Posterior vena cava (tissue), 2 donors: Measurements from ENCODE around the gene INS. TPM values are rescaled to one million over a fixed set of nuclear protein-coding genes. Genes with fewer than 3 reads are reported as not detected.

Experiments used
- DNase-seq: peaks from one replicate; pipeline ENCODE4 v3.0.0-alpha.2; 2020; ENCODE audit warnings: low spot score
- intact Hi-C, 2 donors: fragments of 100-400 bp; cut with DNase I; formaldehyde crosslinking; loops; one replicate each; pipeline versions ENCODE4 v1.14.1 to v1.14.2; 2022 to 2023
- long read RNA-seq, 2 donors: library from polyadenylated mRNA; unstranded; transcript quantifications; one replicate each; pipeline ENCODE4 v2.0.0, GENCODE V29; 2020 to 2021
- total RNA-seq, 2 donors: library from RNA; stranded (reverse); fragmentation: NEBNext Ultra II Directional; extraction: Animal tissue kit (Norgen Biotek cat#: 25700); gene quantifications; one replicate each; pipeline ENCODE4 v1.2.1, GENCODE V29; 2021
- donor health status: DM: yes; HTN: yes; CAD: no.
- donor health status: DM: yes; HTN: yes; CAD: no.

INS gene
- total RNA-seq, result not detected
- long read RNA-seq, donor 1, result 0 reads
- long read RNA-seq, donor 2, result 0 reads

GRCh38 chr11:2160736-2161259, at the start of gene INS:
INS (minus strand) TSS chr11:2161209; CDS start chr11:2160971, 238 bp downstream.
- no peak for DNase-seq

GRCh38 chr11:2210366-2211112, 49.5 kb upstream of the INS start:
- peak; percentile 70 for DNase-seq
- intact Hi-C loops, result no loop called here

More at GRCh38 chr11:2160736-2161259, at the start of gene INS:
- intact Hi-C loops, result no loop called here

- peak; percentile 69 for DNase-seq
Measured at GRCh38 chr11:2209900-2210321, 48.9 kb upstream of the INS start.

GRCh38 chr11:2209370-2209801, 48.4 kb upstream of the INS start:
- peak; percentile 46 for DNase-seq
- intact Hi-C loops, result no loop called here

More at GRCh38 chr11:2209900-2210321, 48.9 kb upstream of the INS start:
- intact Hi-C loops, result no loop called here

GRCh38 chr11:2208691-2209369, 47.8 kb upstream of the INS start:
- intact Hi-C loops, result no loop called here

GRCh38 chr11:2207773-2208621, 47.0 kb upstream of the INS start:
- DNase-seq, result peak; percentile 70
- intact Hi-C loops, result no loop called here

More at GRCh38 chr11:2208691-2209369, 47.8 kb upstream of the INS start:
- DNase-seq, result peak; percentile 75

- intact Hi-C loops, result no loop called here
- DNase-seq, result peak; percentile 69
Measured at GRCh38 chr11:2207212-2207611, 46.2 kb upstream of the INS start.

GRCh38 chr11:2205981-2206690, 45.1 kb upstream of the INS start:
- peak; percentile 50 for DNase-seq
- intact Hi-C loops, result no loop called here

- DNase-seq, result peak; percentile 30
- intact Hi-C loops, result no loop called here
Measured at GRCh38 chr11:2205214-2205720, 44.3 kb upstream of the INS start.

GRCh38 chr11:2204361-2205213, 43.6 kb upstream of the INS start:
- intact Hi-C loops, result no loop called here
- DNase-seq, result peak; percentile 71

GRCh38 chr11:2203440-2204259, 42.6 kb upstream of the INS start:
- DNase-seq, result peak; percentile 63

GRCh38 chr11:2202900-2203439, 42.0 kb upstream of the INS start:
- peak; percentile 74 for DNase-seq
- intact Hi-C loops, result no loop called here

More at GRCh38 chr11:2203440-2204259, 42.6 kb upstream of the INS start:
- intact Hi-C loops, result no loop called here

- intact Hi-C loops, result no loop called here
Measured at GRCh38 chr11:2202071-2202899, 41.3 kb upstream of the INS start.

GRCh38 chr11:2201542-2201941, 40.5 kb upstream of the INS start:
- intact Hi-C loops, result no loop called here
- DNase-seq, result peak; percentile 55

More at GRCh38 chr11:2202071-2202899, 41.3 kb upstream of the INS start:
- DNase-seq, result peak; percentile 69

- intact Hi-C loops, result no loop called here
- DNase-seq, result no peak
Measured at GRCh38 chr11:2200957-2201519, 40.0 kb upstream of the INS start.
